Neuronal stem cell (in vitro differentiated cells): ENCODE results near the gene FBXO2.
A peak's percentile ranks its signal among the peaks of the same experiment; 100 is the strongest.

Experiments used
- DNase-seq: peaks from one replicate; pipeline ENCODE4 v3.0.0-alpha.2; 2013; ENCODE audit warnings: low spot score
- H2AFZ ChIP-seq: one replicate; pipeline ENCODE4 v1.6.1; 2013; ENCODE audit warnings: mild to moderate bottlenecking, low read length, inconsistent platforms
- H2AK5ac ChIP-seq: 2 replicates; pipeline ENCODE4 v1.6.1; 2013; ENCODE audit warnings: low read depth, mild to moderate bottlenecking, inconsistent platforms, low read length, moderate library complexity, mixed read lengths
- H2BK120ac ChIP-seq: 2 replicates; pipeline ENCODE4 v1.6.1; 2013; ENCODE audit warnings: low read depth, mild to moderate bottlenecking, inconsistent platforms, low read length, moderate library complexity, mixed read lengths
- H2BK12ac ChIP-seq: one replicate; pipeline ENCODE4 v1.6.1; 2013; ENCODE audit warnings: low read length, inconsistent platforms
- H2BK15ac ChIP-seq: 2 replicates; pipeline ENCODE4 v1.6.1; 2013; ENCODE audit warnings: mild to moderate bottlenecking, low read length, inconsistent platforms, mixed read lengths
- H2BK5ac ChIP-seq: one replicate; pipeline ENCODE4 v1.6.1; 2013; ENCODE audit warnings: inconsistent platforms, mild to moderate bottlenecking, low read length, moderate library complexity
- H3K14ac ChIP-seq: one replicate; pipeline ENCODE4 v1.6.1; 2013; ENCODE audit warnings: low read length, inconsistent platforms
- H3K18ac ChIP-seq: 2 replicates; pipeline ENCODE4 v1.6.1; 2013; ENCODE audit warnings: low read length, inconsistent platforms
- H3K23ac ChIP-seq: 2 replicates; pipeline ENCODE4 v1.6.1; 2013; ENCODE audit warnings: low read depth, mild to moderate bottlenecking, mixed read lengths, low read length, inconsistent platforms; ENCODE audit not compliant: poor library complexity
- H3K27ac ChIP-seq: replicated peaks from 3 replicates; pipeline ENCODE4 v1.5.1; 2013; ENCODE audit warnings: low read length, inconsistent platforms
- H3K27me3 ChIP-seq, 3 experiments: 2 replicates each; pipeline ENCODE4 v1.6.1; 2013; ENCODE audit warnings: low read length in 3 of 3, mild to moderate bottlenecking in 2 of 3, inconsistent platforms in 1 of 3, low read depth in 1 of 3, mixed read lengths in 1 of 3, moderate library complexity in 1 of 3; ENCODE audit not compliant: control insufficient read depth in 3 of 3, insufficient read depth in 3 of 3
- H3K36me3 ChIP-seq, 2 donors: replicated peaks in 1 of 2; 2 replicates each; pipeline ENCODE4 v1.6.1; 2013; ENCODE audit warnings: low read length in 2 of 2; ENCODE audit not compliant: control insufficient read depth in 2 of 2, insufficient read depth in 2 of 2
- H3K4ac ChIP-seq: 2 replicates; pipeline ENCODE4 v1.6.1; 2013; ENCODE audit warnings: inconsistent platforms, mild to moderate bottlenecking, low read length, moderate library complexity
- H3K4me1 ChIP-seq, 2 donors: 1 replicate in 1 of 2; 2 replicates in 1 of 2; pipeline ENCODE4 v1.6.1; 2013; ENCODE audit warnings: low read length in 2 of 2, low read depth in 1 of 2; ENCODE audit not compliant: control insufficient read depth in 2 of 2, insufficient read depth in 1 of 2
- H3K4me2 ChIP-seq: one replicate; pipeline ENCODE4 v1.6.1; 2013; ENCODE audit warnings: mild to moderate bottlenecking, low read length, inconsistent platforms; ENCODE audit not compliant: insufficient read depth, poor library complexity, severe bottlenecking
- H3K4me3 ChIP-seq, 2 donors: 2 replicates each; pipeline ENCODE4 v1.5.1; 2013; ENCODE audit warnings: low read length in 2 of 2, mild to moderate bottlenecking in 2 of 2, inconsistent platforms in 1 of 2, moderate library complexity in 1 of 2
- H3K79me1 ChIP-seq: one replicate; pipeline ENCODE4 v1.6.1; 2013; ENCODE audit warnings: low read depth, mild to moderate bottlenecking, inconsistent platforms, low read length, moderate library complexity
- H3K9ac ChIP-seq: one replicate; pipeline ENCODE4 v1.6.1; 2013; ENCODE audit warnings: mild to moderate bottlenecking, low read depth, low read length, inconsistent platforms; ENCODE audit not compliant: poor library complexity
- H3K9me3 ChIP-seq, 2 donors: replicated peaks in 1 of 2; 2 replicates each; pipeline versions ENCODE3 to v1.6.1; 2013; ENCODE audit warnings: low read length in 2 of 2, mild to moderate bottlenecking in 2 of 2, inconsistent platforms in 1 of 2, low read depth in 1 of 2, mixed read lengths in 1 of 2, moderate library complexity in 1 of 2; ENCODE audit not compliant: control insufficient read depth in 2 of 2, insufficient read depth in 1 of 2
- H4K8ac ChIP-seq: one replicate; pipeline ENCODE4 v1.6.1; 2013; ENCODE audit warnings: low read depth, mild to moderate bottlenecking, inconsistent platforms, low read length, moderate library complexity
- H4K91ac ChIP-seq: one replicate; pipeline ENCODE4 v1.6.1; 2013; ENCODE audit warnings: low read length, low read depth, mild to moderate bottlenecking, inconsistent platforms; ENCODE audit not compliant: poor library complexity
- WGBS, 2 donors: extraction: QIAGEN DNeasy Blood & Tissue Kit; methylation state at CpG; one replicate each; pipeline ENCODE4 v1.1.7; 2013; ENCODE audit warnings: missing lambda C conversion rate in 2 of 2, mixed read lengths in 1 of 2; ENCODE audit not compliant: insufficient read length in 2 of 2, insufficient replicate concordance in 1 of 2; ENCODE audit errors: extremely low coverage in 2 of 2; 5-methylcytosine and 5-hydroxymethylcytosine counted together

The FBXO2 gene

DNA sequence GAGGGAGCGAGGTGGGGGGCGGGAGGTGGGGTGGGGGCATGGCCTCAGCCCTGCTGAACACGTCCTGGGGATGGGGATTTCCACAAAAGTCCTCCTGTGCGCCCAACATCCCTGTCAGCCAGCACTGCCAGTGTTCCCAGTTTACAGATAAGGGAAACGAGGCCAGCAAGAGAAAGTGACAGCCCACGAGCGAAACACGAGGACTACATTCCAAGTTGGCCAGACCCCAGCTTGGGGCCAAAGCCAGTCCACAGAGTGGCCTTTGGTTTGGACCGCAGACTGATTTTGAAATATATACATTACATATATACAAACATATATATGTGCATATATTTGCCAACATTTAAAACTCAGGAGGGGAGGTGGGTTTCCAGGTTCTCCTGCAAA, 5.0 kb downstream of the FBXO2 start:
- Histone ChIP-seq H4K91ac (no peak overlapping the region), H2BK5ac (peak overlapping the region; percentile 89), H3K4me2 (no peak overlapping the region), H3K14ac (no peak overlapping the region), H2BK12ac (no peak overlapping the region), H4K8ac (no peak overlapping the region), H3K23ac (no peak overlapping the region), H3K27me3 (peaks cover 4 to 67% (median 44%) of the 10 kb centered on the region in 3 experiments), H2BK120ac (no peak overlapping the region), H3K9ac (no peak overlapping the region), H3K18ac (no peak overlapping the region), H3K36me3 (no peaks in the 10 kb centered on the region), H3K79me1 (no peaks in the 10 kb centered on the region), H2AK5ac (peak overlapping the region; percentile 89), H3K4ac (no peak overlapping the region), H3K4me1 (peaks cover 0 to 15% of the 10 kb centered on the region in 2 donors), H2BK15ac (no peak overlapping the region), H3K9me3 (no peaks in the 10 kb centered on the region), H2AFZ (no peak overlapping the region), H3K4me3 (no peak overlapping the region), H3K27ac (no peak overlapping the region)
- no peak for DNase-seq
- WGBS, 2 donors: no CpG with 5 or more reads among the region's 9 CpGs

DNA sequence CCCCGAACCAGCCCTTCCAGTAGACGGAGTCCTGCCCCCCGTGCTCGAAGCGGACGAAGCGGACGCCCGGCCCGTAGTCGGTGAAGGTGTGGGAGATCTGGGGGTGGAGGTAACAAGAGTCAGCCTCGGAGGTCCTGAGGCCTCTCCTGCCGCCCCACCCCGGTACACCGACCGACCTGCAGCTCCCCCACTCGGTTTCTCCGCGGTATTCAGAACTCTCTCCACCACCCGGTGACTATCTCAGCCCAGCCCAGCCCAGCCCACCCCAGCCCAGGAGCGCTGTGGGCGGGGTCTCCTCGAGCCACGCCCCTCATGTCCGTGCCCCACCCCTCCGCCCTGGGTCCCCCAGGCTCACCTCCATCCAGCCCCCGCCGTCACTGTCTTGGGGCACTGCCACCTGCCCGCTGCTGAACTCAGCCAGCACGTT, 5.5 kb downstream of the FBXO2 start:
- peak overlapping the region; percentile 44 for H3K4me2 ChIP-seq
- DNase-seq: no peak

DNA sequence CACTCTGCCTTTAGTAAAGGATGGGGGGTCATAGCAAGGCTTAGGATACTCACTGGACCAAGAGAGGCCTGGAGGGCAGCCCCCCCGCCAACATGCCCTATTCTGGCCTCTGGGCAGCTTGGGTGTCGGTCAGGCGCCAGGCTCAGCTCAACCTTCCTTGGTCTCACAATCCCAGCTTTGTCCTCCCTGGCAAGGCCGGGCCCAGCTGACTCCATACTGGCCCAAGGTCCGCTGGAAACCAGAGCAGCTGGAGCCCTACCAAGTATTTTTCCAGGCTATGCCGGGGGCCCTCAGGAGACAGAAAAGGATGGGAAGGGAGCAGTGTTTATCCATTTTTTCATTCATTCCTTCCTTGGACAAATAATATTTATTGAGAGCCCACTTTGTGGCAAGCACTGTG, 6.2 kb downstream of the FBXO2 start:
- Histone ChIP-seq H2BK12ac (no peak overlapping the region), H4K8ac (peak overlapping the region; percentile 32), H3K9ac (peak overlapping the region; percentile 40), H3K23ac (no peak overlapping the region), H3K79me1 (no peaks in the 10 kb centered on the region), H2BK15ac (no peak overlapping the region), H2BK5ac (peak overlapping the region; percentile 60), H2AK5ac (peak overlapping the region; percentile 73), H3K4me1 (peaks cover 0 to 12% of the 10 kb centered on the region in 2 donors), H3K36me3 (no peaks in the 10 kb centered on the region), H4K91ac (no peak overlapping the region), H3K4me2 (no peak overlapping the region), H3K27ac (no peak overlapping the region), H2BK120ac (peak overlapping the region; percentile 57), H3K9me3 (no peaks in the 10 kb centered on the region), H3K14ac (peak overlapping the region; percentile 17), H3K4me3 (no peak overlapping the region), H3K27me3 (peaks cover 2 to 55% (median 36%) of the 10 kb centered on the region in 3 experiments), H2AFZ (no peak overlapping the region), H3K4ac (no peak overlapping the region), H3K18ac (peak overlapping the region; percentile 25)
- DNase-seq: no peak
- WGBS, 2 donors: no CpG with 5 or more reads among the region's 6 CpGs

More for the DNA sequence above, 5.5 kb downstream of the FBXO2 start:
- Histone ChIP-seq H3K27ac (no peak overlapping the region), H2BK12ac (no peak overlapping the region), H2BK15ac (no peak overlapping the region), H3K4me1 (peaks cover 0 to 14% of the 10 kb centered on the region in 2 donors), H3K18ac (peak overlapping the region; percentile 7), H3K14ac (no peak overlapping the region), H3K4ac (no peak overlapping the region), H3K36me3 (no peaks in the 10 kb centered on the region), H4K8ac (no peak overlapping the region), H3K79me1 (no peaks in the 10 kb centered on the region), H4K91ac (no peak overlapping the region), H2AFZ (no peak overlapping the region), H3K9ac (peak overlapping the region; percentile 50), H2BK120ac (peak overlapping the region; percentile 57), H2BK5ac (peak overlapping the region; percentile 60), H3K9me3 (no peaks in the 10 kb centered on the region), H3K23ac (peak overlapping the region; percentile 83), H2AK5ac (no peak overlapping the region), H3K4me3 (no peak overlapping the region), H3K27me3 (peaks cover 4 to 62% (median 39%) of the 10 kb centered on the region in 3 experiments)
- no CpG with 5 or more reads among the region's 30 CpGs for WGBS, 2 donors

DNA sequence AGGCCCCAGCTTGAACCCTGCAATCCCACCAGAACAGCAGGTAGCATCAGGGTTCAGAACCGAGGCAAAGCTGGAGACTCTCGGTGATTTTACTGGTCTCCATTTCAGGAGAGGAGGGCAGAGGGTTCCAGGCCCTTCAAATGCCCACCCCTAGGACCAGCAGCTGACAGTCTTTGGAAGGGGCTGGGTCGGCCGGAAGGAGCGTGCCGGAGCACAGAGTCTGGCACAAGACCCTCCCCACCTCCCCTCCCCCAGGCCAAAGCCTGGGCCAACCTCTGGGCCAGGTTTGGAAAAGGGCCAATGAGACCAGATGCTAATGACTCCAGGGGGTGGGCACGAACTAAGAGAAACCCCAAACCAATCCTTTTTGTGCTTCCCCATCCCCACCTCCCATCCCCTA, 6.9 kb downstream of the FBXO2 start:
- no peak overlapping the region for H2BK5ac ChIP-seq
- no peaks in the 10 kb centered on the region for H3K79me1 ChIP-seq
- no peak overlapping the region for H2AK5ac ChIP-seq
- no peak for DNase-seq
- no peaks in the 10 kb centered on the region for H3K36me3 ChIP-seq
- H2BK15ac ChIP-seq: no peak overlapping the region
- no peak overlapping the region for H3K18ac ChIP-seq
- H2BK12ac ChIP-seq: no peak overlapping the region
- peaks cover 2 to 48% (median 32%) of the 10 kb centered on the region in 3 experiments for H3K27me3 ChIP-seq
- no peak overlapping the region for H4K8ac ChIP-seq
- no peak overlapping the region for H2AFZ ChIP-seq
- no peak overlapping the region for H3K27ac ChIP-seq
- no CpG with 5 or more reads among the region's 7 CpGs for WGBS, 2 donors
- no peaks in the 10 kb centered on the region for H3K9me3 ChIP-seq
- H2BK120ac ChIP-seq: no peak overlapping the region
- H3K4me1 ChIP-seq: peaks cover 0 to 12% of the 10 kb centered on the region in 2 donors
- H3K14ac ChIP-seq: no peak overlapping the region
- H4K91ac ChIP-seq: no peak overlapping the region
- no peak overlapping the region for H3K9ac ChIP-seq
- no peak overlapping the region for H3K23ac ChIP-seq
- H3K4me2 ChIP-seq: no peak overlapping the region
- no peak overlapping the region for H3K4ac ChIP-seq
- no peak overlapping the region for H3K4me3 ChIP-seq
